GM12878 (cell line): ENCODE data around the gene LONRF2.

Experiments
- BCL3 ChIP-seq: IDR thresholded peaks from 2 replicates; pipeline ENCODE4 v1.6.1; 2011; ENCODE audit warnings: borderline replicate concordance, low read depth, mild to moderate bottlenecking, moderate library complexity, low read length; ENCODE audit not compliant: insufficient read depth, poor library complexity, severe bottlenecking
- CEBPZ ChIP-seq: fragments of 150-350 bp; IDR thresholded peaks from 2 replicates; pipeline ENCODE4 v1.6.1; 2016; ENCODE audit warnings: low read depth, low read length
- CTCF ChIP-seq, 3 experiments: IDR thresholded peaks in 2 of 3; conservative IDR thresholded peaks in 1 of 3; 2 replicates each; pipeline ENCODE4 v1.5.1; 2011; ENCODE audit warnings: low read depth in 3 of 3, low read length in 3 of 3, mild to moderate bottlenecking in 3 of 3, control low read depth in 2 of 3, moderate library complexity in 2 of 3, inconsistent platforms in 1 of 3, mixed read lengths in 1 of 3; ENCODE audit not compliant: control insufficient read depth in 2 of 3, insufficient read depth in 1 of 3; ENCODE audit errors: extremely low read depth in 1 of 3
- LARP7 ChIP-seq: fragments of 450-650 bp; IDR thresholded peaks from 2 replicates; pipeline ENCODE4 v1.6.1; 2017; ENCODE audit warnings: mild to moderate bottlenecking
- NFYA ChIP-seq: IDR thresholded peaks from 2 replicates; pipeline ENCODE4 v1.6.1; 2011; ENCODE audit warnings: low read depth, mild to moderate bottlenecking, low read length, improper control_type of control experiment, borderline replicate concordance
- POLR2A ChIP-seq: IDR thresholded peaks from 2 replicates; pipeline ENCODE4 v1.6.1; 2011; ENCODE audit warnings: low read depth, mild to moderate bottlenecking, low read length
- RBBP5 ChIP-seq: fragments of 200-600 bp; sonication (generic); conservative IDR thresholded peaks from 2 replicates; pipeline ENCODE4 v1.6.1; 2016
- SRF ChIP-seq, 2 experiments: IDR thresholded peaks; 2 replicates each; pipeline ENCODE4 v1.6.1; 2011; ENCODE audit warnings: low read depth in 2 of 2, low read length in 2 of 2, mild to moderate bottlenecking in 1 of 2, moderate library complexity in 1 of 2
- USF2 ChIP-seq: IDR thresholded peaks from 2 replicates; pipeline ENCODE4 v1.6.1; 2011; ENCODE audit warnings: low read depth, low read length, improper control_type of control experiment, borderline replicate concordance
- YY1 ChIP-seq: IDR thresholded peaks from 2 replicates; pipeline ENCODE4 v1.6.1; 2011; ENCODE audit warnings: low read depth, mild to moderate bottlenecking, low read length

GRCh38 chr2:100265226-100265625, 57.1 kb downstream of the LONRF2 start:
- no peak for TF ChIP-seq BCL3
- TF ChIP-seq YY1: no peak
- no peak for TF ChIP-seq CTCF (IDR thresholded peaks at IDR 0.05 in 2 of 3, conservative IDR thresholded peaks at IDR 0.05 in 1 of 3; ENCODE audit: control insufficient read depth in 2 of 3, extremely low read depth in 1 of 3, insufficient read depth in 1 of 3, low read depth in 3 of 3, low read length in 3 of 3)
- TF ChIP-seq CEBPZ: no peak
- no peak for TF ChIP-seq NFYA
- TF ChIP-seq USF2: no peak
- no peak for TF ChIP-seq POLR2A
- TF ChIP-seq LARP7: no peak
- no peak for TF ChIP-seq RBBP5
- TF ChIP-seq SRF (IDR thresholded peaks at IDR 0.05; ENCODE audit: low read depth in 2 of 2, low read length in 2 of 2): no peak
